Measurements from ENCODE around the gene HYAL3. TPM values are rescaled to one million over a fixed set of nuclear protein-coding genes. Genes with fewer than 3 reads are reported as not detected.
A peak's percentile ranks its signal among the peaks of the same experiment; 100 is the strongest.

HYAL3 gene
- total and polyA plus RNA-seq, 2 of the 13 experiments (the other 11 are each of a cell fraction or from before 2014, with no cell fraction given) = 5.5 to 10.4 TPM

DNA sequence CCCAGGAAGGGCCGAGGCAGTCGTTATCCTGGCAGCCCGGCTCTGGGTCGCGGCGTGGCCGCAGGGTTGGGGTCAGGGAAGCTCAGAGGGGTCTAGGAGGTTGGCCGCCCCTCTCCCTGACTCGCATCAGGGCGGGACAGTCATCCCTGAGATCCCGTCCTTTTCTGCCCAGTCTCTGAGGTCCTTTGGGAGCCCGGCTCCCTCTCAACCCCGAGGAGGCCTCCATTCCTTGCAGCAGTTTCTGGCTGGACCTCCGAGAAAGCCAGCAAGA is 22.8 kb upstream of the HYAL3 start:
- no TSS peak for BruUV-seq (replicated peaks)
- FAIRE-seq (no peak), DNase-seq (ENCODE audit: low spot score) (no peak), ATAC-seq (no peak)
- H3K79me2 ChIP-seq (ENCODE audit: insufficient read depth, low read length) = peaks cover 30% of the 10 kb centered on the region
- no peaks in the 10 kb centered on the region for H4K20me1 ChIP-seq (ENCODE audit: insufficient read depth, low read length)
- no peak overlapping the region for H2AFZ ChIP-seq (ENCODE audit: low read length)
- peak overlapping the region; percentile 100 for H3K27ac ChIP-seq (ENCODE audit: extremely low read length, insufficient read depth, low read length)
- intact Hi-C loops (cut with micrococcal nuclease; ENCODE audit: unreplicated experiment) (no loop called here), in situ Hi-C loops (cut with HindIII; ENCODE audit: extremely low pct_ligation_motif_present, low pct_unique_long_range_greater_than_20kb) (loop anchor here (5.0 kb wide), 1 partner anchor 60 kb away; no protein-coding TSS in a partner anchor)
- WGBS (ENCODE audit: low lambda C conversion rate) = 60% methylated on average over 1 of the region's 14 CpGs
- H3K9ac ChIP-seq (ENCODE audit: insufficient read depth, low read depth, low read length) = peak overlapping the region; percentile 99
- H3K9me3 ChIP-seq (ENCODE audit: low read length) = no peaks in the 10 kb centered on the region
- peak overlapping the region; percentile 94 for H3K4me2 ChIP-seq (ENCODE audit: low read depth, low read length)
- peaks cover 12 to 36% of the 10 kb centered on the region in 2 experiments for H3K36me3 ChIP-seq (replicated peaks in 1 of 2; ENCODE audit: control insufficient read depth in 1 of 2, insufficient read depth in 2 of 2, low read length in 2 of 2)
- CTCF ChIA-PET (ENCODE audit: low intra/inter-chr PET ratio, low total read pairs) = interaction anchor here (0.9 to 2.3 kb wide), 3 partner anchors 19 to 95 kb away, joined by 3 to 15 read pairs (median 3); partner anchors contain the start of genes HYAL1, HYAL3 and NAA80
- peaks cover 79% of the 10 kb centered on the region for H3K4me1 ChIP-seq (ENCODE audit: insufficient read depth, low read length)
- peak overlapping the region; percentile 28 to 91 (median 85); a peak in 5 of 6 replicates for H3K4me3 ChIP-seq (replicated peaks in 1 of 3; ENCODE audit: insufficient read depth in 1 of 3, low read depth in 2 of 3, low read length in 3 of 3)
- no peaks in the 10 kb centered on the region; a peak in 1 of 5 replicates for H3K27me3 ChIP-seq (ENCODE audit: control insufficient read depth in 1 of 2, insufficient read depth in 2 of 2, low read length in 2 of 2)
- POLR2A ChIA-PET = interaction anchor here (0.8 to 13.0 kb wide), 10 partner anchors 14 to 126 kb away, joined by 3 to 222 read pairs (median 8); partner anchors contain the start of genes GNAI2, HYAL1, HYAL3 and IFRD2
- no peak; the same call in 1 of the 2 replicates for TF ChIP-seq ZNF274 (CRISPR knock-in tag; IDR thresholded peaks at IDR 0.05)
- peak; percentile 33; the same call in 1 of the 2 replicates for TF ChIP-seq MED13 (CRISPR knock-in tag; IDR thresholded peaks at IDR 0.05)
- no peak for TF ChIP-seq PAF1 (CRISPR knock-in tag; IDR thresholded peaks at IDR 0.05)
- 0 out of 2 replicates have a peak, but pooled peaks have one; percentile 27 for TF ChIP-seq MLXIP (CRISPR knock-in tag; IDR thresholded peaks at IDR 0.05; ENCODE audit: borderline replicate concordance)
- peak; percentile 26; the same call in 1 of the 2 replicates for TF ChIP-seq CBX5 (CRISPR knock-in tag; IDR thresholded peaks at IDR 0.05; ENCODE audit: borderline replicate concordance)
- TF ChIP-seq ESRRA (CRISPR knock-in tag; IDR thresholded peaks at IDR 0.05; ENCODE audit: low read depth) = peak; percentile 22; the same call in 1 of the 2 replicates
- TF ChIP-seq ZNF275 (CRISPR knock-in tag; IDR thresholded peaks at IDR 0.05; ENCODE audit: borderline replicate concordance) = no peak
- TF ChIP-seq ZNF891 (CRISPR knock-in tag; IDR thresholded peaks at IDR 0.05) = 0 out of 2 replicates have a peak, but pooled peaks have one; percentile 6
- TF ChIP-seq ZNF772 (CRISPR knock-in tag; IDR thresholded peaks at IDR 0.05) = 0 out of 2 replicates have a peak, but pooled peaks have one; percentile 31
- no peak for TF ChIP-seq ZBTB34 (CRISPR knock-in tag; IDR thresholded peaks at IDR 0.05)
- TF ChIP-seq, protein P1, sequence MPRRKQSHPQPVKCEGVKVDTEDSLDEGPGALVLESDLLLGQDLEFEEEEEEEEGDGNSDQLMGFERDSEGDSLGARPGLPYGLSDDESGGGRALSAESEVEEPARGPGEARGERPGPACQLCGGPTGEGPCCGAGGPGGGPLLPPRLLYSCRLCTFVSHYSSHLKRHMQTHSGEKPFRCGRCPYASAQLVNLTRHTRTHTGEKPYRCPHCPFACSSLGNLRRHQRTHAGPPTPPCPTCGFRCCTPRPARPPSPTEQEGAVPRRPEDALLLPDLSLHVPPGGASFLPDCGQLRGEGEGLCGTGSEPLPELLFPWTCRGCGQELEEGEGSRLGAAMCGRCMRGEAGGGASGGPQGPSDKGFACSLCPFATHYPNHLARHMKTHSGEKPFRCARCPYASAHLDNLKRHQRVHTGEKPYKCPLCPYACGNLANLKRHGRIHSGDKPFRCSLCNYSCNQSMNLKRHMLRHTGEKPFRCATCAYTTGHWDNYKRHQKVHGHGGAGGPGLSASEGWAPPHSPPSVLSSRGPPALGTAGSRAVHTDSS (CRISPR knock-in tag; conservative IDR thresholded peaks at IDR 0.05) = no peak
- TF ChIP-seq, protein P2, sequence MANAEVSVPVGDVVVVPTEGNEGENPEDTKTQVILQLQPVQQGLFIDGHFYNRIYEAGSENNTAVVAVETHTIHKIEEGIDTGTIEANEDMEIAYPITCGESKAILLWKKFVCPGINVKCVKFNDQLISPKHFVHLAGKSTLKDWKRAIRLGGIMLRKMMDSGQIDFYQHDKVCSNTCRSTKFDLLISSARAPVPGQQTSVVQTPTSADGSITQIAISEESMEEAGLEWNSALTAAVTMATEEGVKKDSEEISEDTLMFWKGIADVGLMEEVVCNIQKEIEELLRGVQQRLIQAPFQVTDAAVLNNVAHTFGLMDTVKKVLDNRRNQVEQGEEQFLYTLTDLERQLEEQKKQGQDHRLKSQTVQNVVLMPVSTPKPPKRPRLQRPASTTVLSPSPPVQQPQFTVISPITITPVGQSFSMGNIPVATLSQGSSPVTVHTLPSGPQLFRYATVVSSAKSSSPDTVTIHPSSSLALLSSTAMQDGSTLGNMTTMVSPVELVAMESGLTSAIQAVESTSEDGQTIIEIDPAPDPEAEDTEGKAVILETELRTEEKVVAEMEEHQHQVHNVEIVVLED (CRISPR knock-in tag; IDR thresholded peaks at IDR 0.05; ENCODE audit: borderline replicate concordance) = no peak
- 0 out of 2 replicates have a peak, but pooled peaks have one; percentile 45 for TF ChIP-seq SATB2 (CRISPR knock-in tag; IDR thresholded peaks at IDR 0.05)
- no peak for TF ChIP-seq RNF2 (conservative IDR thresholded peaks at IDR 0.05; ENCODE audit: low read depth)
- TF ChIP-seq AHR (CRISPR knock-in tag; IDR thresholded peaks at IDR 0.05) = no peak
- no peak for TF ChIP-seq SP1 (IDR thresholded peaks at IDR 0.05)
- TF ChIP-seq SP1 (CRISPR knock-in tag; IDR thresholded peaks at IDR 0.05) = no peak
